ENCODE results near the gene GRID2.
"Not testable (repeated sequence)": the region's sequence is repeated elsewhere in the genome, so short reads cannot be mapped to it uniquely, and the experiment has no call there.

DNA sequence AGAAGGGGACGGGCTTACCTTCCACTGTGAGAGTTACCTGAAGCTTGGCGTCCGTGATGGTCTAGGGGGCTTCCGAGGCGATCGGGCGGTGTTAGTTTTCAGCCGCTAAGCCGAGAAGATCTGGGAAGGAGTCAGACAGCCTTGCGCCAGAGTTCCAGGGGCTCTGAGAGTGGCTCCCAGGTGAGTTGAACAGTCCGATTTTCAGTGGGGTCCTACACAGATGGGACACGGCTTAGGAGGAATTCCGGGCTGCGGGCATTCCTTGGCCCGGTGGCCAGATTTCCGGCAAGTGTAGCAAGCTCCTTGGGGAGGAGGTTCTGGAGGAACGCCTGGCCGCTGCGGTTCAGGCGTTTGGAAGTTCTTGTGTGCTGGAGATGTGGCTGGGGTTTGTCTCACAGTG is 138.4 kb downstream of the GRID2 start:
- TF ChIP-seq, protein P1, sequence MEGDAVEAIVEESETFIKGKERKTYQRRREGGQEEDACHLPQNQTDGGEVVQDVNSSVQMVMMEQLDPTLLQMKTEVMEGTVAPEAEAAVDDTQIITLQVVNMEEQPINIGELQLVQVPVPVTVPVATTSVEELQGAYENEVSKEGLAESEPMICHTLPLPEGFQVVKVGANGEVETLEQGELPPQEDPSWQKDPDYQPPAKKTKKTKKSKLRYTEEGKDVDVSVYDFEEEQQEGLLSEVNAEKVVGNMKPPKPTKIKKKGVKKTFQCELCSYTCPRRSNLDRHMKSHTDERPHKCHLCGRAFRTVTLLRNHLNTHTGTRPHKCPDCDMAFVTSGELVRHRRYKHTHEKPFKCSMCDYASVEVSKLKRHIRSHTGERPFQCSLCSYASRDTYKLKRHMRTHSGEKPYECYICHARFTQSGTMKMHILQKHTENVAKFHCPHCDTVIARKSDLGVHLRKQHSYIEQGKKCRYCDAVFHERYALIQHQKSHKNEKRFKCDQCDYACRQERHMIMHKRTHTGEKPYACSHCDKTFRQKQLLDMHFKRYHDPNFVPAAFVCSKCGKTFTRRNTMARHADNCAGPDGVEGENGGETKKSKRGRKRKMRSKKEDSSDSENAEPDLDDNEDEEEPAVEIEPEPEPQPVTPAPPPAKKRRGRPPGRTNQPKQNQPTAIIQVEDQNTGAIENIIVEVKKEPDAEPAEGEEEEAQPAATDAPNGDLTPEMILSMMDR (IDR thresholded peaks at IDR 0.05), result not testable (repeated sequence)
- TF ChIP-seq POLR2A (IDR thresholded peaks at IDR 0.05), result not testable (repeated sequence)
